Measurements from ENCODE around the gene CTIF. TPM values are rescaled to one million over a fixed set of nuclear protein-coding genes. Genes with fewer than 3 reads are reported as not detected.

The CTIF gene
- polyA plus RNA-seq, 1 donor from 2014 or later, result 50.2 TPM

- Histone ChIP-seq H3F3A (ENCODE audit: insufficient read depth, low read length, poor library complexity, severe bottlenecking) (no peaks in the 10 kb centered on the region), H3K9ac (ENCODE audit: low read length) (no peak overlapping the region), H4K20me1 (ENCODE audit: insufficient read depth) (no peaks in the 10 kb centered on the region), H3K36me3 (ENCODE audit: insufficient read depth, low read length) (no peaks in the 10 kb centered on the region), H3K79me2 (replicated peaks; ENCODE audit: insufficient read depth, low read length) (no peaks in the 10 kb centered on the region), H3K4me2 (ENCODE audit: low read length) (no peak overlapping the region), H3K4me3 (ENCODE audit: low read length) (no peak overlapping the region), H2AFZ (ENCODE audit: low read depth, low read length) (no peak overlapping the region), H3K27me3 (ENCODE audit: insufficient read depth, low read depth, low read length) (no peaks in the 10 kb centered on the region), H3K27ac (ENCODE audit: low read length) (no peak overlapping the region), H3K9me3 (ENCODE audit: low read length) (no peaks in the 10 kb centered on the region), H3K9me2 (ENCODE audit: insufficient read depth, low read length) (no peaks in the 10 kb centered on the region)
- TF ChIP-seq, protein P1, sequence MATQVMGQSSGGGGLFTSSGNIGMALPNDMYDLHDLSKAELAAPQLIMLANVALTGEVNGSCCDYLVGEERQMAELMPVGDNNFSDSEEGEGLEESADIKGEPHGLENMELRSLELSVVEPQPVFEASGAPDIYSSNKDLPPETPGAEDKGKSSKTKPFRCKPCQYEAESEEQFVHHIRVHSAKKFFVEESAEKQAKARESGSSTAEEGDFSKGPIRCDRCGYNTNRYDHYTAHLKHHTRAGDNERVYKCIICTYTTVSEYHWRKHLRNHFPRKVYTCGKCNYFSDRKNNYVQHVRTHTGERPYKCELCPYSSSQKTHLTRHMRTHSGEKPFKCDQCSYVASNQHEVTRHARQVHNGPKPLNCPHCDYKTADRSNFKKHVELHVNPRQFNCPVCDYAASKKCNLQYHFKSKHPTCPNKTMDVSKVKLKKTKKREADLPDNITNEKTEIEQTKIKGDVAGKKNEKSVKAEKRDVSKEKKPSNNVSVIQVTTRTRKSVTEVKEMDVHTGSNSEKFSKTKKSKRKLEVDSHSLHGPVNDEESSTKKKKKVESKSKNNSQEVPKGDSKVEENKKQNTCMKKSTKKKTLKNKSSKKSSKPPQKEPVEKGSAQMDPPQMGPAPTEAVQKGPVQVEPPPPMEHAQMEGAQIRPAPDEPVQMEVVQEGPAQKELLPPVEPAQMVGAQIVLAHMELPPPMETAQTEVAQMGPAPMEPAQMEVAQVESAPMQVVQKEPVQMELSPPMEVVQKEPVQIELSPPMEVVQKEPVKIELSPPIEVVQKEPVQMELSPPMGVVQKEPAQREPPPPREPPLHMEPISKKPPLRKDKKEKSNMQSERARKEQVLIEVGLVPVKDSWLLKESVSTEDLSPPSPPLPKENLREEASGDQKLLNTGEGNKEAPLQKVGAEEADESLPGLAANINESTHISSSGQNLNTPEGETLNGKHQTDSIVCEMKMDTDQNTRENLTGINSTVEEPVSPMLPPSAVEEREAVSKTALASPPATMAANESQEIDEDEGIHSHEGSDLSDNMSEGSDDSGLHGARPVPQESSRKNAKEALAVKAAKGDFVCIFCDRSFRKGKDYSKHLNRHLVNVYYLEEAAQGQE (IDR thresholded peaks at IDR 0.05; ENCODE audit: borderline replicate concordance), result no peak
- no peak for TF ChIP-seq POLR2AphosphoS5 (IDR thresholded peaks at IDR 0.05)
- no peak for TF ChIP-seq CTCF (IDR thresholded peaks at IDR 0.05; ENCODE audit: poor library complexity, severe bottlenecking)
- no peak for TF ChIP-seq MXI1 (conservative IDR thresholded peaks at IDR 0.05; ENCODE audit: poor library complexity, severe bottlenecking)
- no peak for TF ChIP-seq RAD21 (conservative IDR thresholded peaks at IDR 0.05)
- no peak for TF ChIP-seq EP300 (conservative IDR thresholded peaks at IDR 0.05; ENCODE audit: poor library complexity, severe bottlenecking)
- no peak for TF ChIP-seq SMC3 (conservative IDR thresholded peaks at IDR 0.05; ENCODE audit: poor library complexity)
- no peak for TF ChIP-seq EZH2 (IDR thresholded peaks at IDR 0.05; ENCODE audit: borderline replicate concordance, insufficient read depth, low read length, poor library complexity, severe bottlenecking)
- no peak for TF ChIP-seq TAF1 (IDR thresholded peaks at IDR 0.05; ENCODE audit: low read depth)
These were observed 313.5 kb downstream of the CTIF start for GRCh38 chr18:48852292-48852691.

GRCh38 chr18:48852794-48853193 lies 314.0 kb downstream of the CTIF start:
- Histone ChIP-seq H3K9me2 (ENCODE audit: insufficient read depth, low read length) (no peaks in the 10 kb centered on the region), H3K9ac (ENCODE audit: low read length) (no peak overlapping the region), H3K4me3 (ENCODE audit: low read length) (no peak overlapping the region), H3K9me3 (ENCODE audit: low read length) (no peaks in the 10 kb centered on the region), H3K36me3 (ENCODE audit: insufficient read depth, low read length) (no peaks in the 10 kb centered on the region), H3K4me2 (ENCODE audit: low read length) (no peak overlapping the region), H3K27ac (ENCODE audit: low read length) (no peak overlapping the region), H2AFZ (ENCODE audit: low read depth, low read length) (no peak overlapping the region), H3F3A (ENCODE audit: insufficient read depth, low read length, poor library complexity, severe bottlenecking) (no peaks in the 10 kb centered on the region), H3K27me3 (ENCODE audit: insufficient read depth, low read depth, low read length) (no peaks in the 10 kb centered on the region), H3K79me2 (replicated peaks; ENCODE audit: insufficient read depth, low read length) (no peaks in the 10 kb centered on the region), H4K20me1 (ENCODE audit: insufficient read depth) (no peaks in the 10 kb centered on the region)
- no peak for TF ChIP-seq MXI1 (conservative IDR thresholded peaks at IDR 0.05; ENCODE audit: poor library complexity, severe bottlenecking)
- TF ChIP-seq, protein P1 (IDR thresholded peaks at IDR 0.05; ENCODE audit: borderline replicate concordance), result no peak
- TF ChIP-seq TAF1 (IDR thresholded peaks at IDR 0.05; ENCODE audit: low read depth), result no peak
- no peak for TF ChIP-seq EP300 (conservative IDR thresholded peaks at IDR 0.05; ENCODE audit: poor library complexity, severe bottlenecking)
- no peak for TF ChIP-seq RAD21 (conservative IDR thresholded peaks at IDR 0.05)
- no peak for TF ChIP-seq CTCF (IDR thresholded peaks at IDR 0.05; ENCODE audit: poor library complexity, severe bottlenecking)
- TF ChIP-seq POLR2AphosphoS5 (IDR thresholded peaks at IDR 0.05), result no peak
- TF ChIP-seq EZH2 (IDR thresholded peaks at IDR 0.05; ENCODE audit: borderline replicate concordance, insufficient read depth, low read length, poor library complexity, severe bottlenecking), result no peak
- no peak for TF ChIP-seq SMC3 (conservative IDR thresholded peaks at IDR 0.05; ENCODE audit: poor library complexity)

All from neural cell (in vitro differentiated cells).